ENCODE data around the gene GSK3B. TPM values are rescaled to one million over a fixed set of nuclear protein-coding genes. Genes with fewer than 3 reads are reported as not detected.

Gene GSK3B
- total RNA-seq, 2 donors from 2014 or later: 57.3 to 59.8 TPM

GRCh38 chr3:119808843-119809242 lies 285.4 kb downstream of the GSK3B start:
- Histone ChIP-seq H3K27ac (ENCODE audit: low read depth, low read length) (no peak overlapping the region), H3K4me3 (ENCODE audit: low read length) (no peak overlapping the region), H3K9ac (ENCODE audit: extremely low read depth, low read length, poor library complexity, severe bottlenecking) (no peak overlapping the region), H3K36me3 (ENCODE audit: control insufficient read depth, insufficient read depth, low read length) (no peaks in the 10 kb centered on the region), H3K27me3 (ENCODE audit: control insufficient read depth, insufficient read depth, low read length, poor library complexity, severe bottlenecking) (no peaks in the 10 kb centered on the region), H3K4me1 (ENCODE audit: control insufficient read depth, insufficient read depth, low read length) (no peaks in the 10 kb centered on the region), H3K9me3 (ENCODE audit: control insufficient read depth, low read length) (no peaks in the 10 kb centered on the region)
- Mint-ChIP-seq H3K4me1 (no peaks in the 10 kb centered on the region), H3K4me3 (no peak overlapping the region), H3K27me3 (ENCODE audit: insufficient read depth) (peaks cover 2% of the 10 kb centered on the region), H3K27ac (no peak overlapping the region), H3K9me3 (peaks cover 2% of the 10 kb centered on the region), H3K36me3 (ENCODE audit: low read depth) (no peaks in the 10 kb centered on the region)
- no peak for TF ChIP-seq CTCF (conservative IDR thresholded peaks at IDR 0.05)
- DNase-seq: no peak
- WGBS, 2 experiments (ENCODE audit: insufficient coverage in 1 of 2, insufficient read length in 1 of 2): 90 to 95% methylated on average over 6 of the region's 6 CpGs

- no peak overlapping the region for H3K4me3 Mint-ChIP-seq
- 89 to 90% methylated on average over 4 of the region's 4 CpGs for WGBS, 2 experiments (ENCODE audit: insufficient coverage in 1 of 2, insufficient read length in 1 of 2)
Measured at GRCh38 chr3:119808244-119808643, 286.0 kb downstream of the GSK3B start.

GRCh38 chr3:119800844-119801243 lies 293.4 kb downstream of the GSK3B start:
- H3K27me3 ChIP-seq (ENCODE audit: control insufficient read depth, insufficient read depth, low read length, poor library complexity, severe bottlenecking): no peaks in the 10 kb centered on the region
- Mint-ChIP-seq H3K9me3 (peaks cover 2% of the 10 kb centered on the region), H3K4me1 (peaks cover 9% of the 10 kb centered on the region), H3K36me3 (ENCODE audit: low read depth) (no peaks in the 10 kb centered on the region), H3K27me3 (ENCODE audit: insufficient read depth) (no peaks in the 10 kb centered on the region), H3K27ac (no peak overlapping the region), H3K4me3 (no peak overlapping the region)
- no peak overlapping the region for H3K27ac ChIP-seq (ENCODE audit: low read depth, low read length)
- 81 to 84% methylated on average over 3 to 4 of the region's 4 CpGs for WGBS, 2 experiments (ENCODE audit: insufficient coverage in 1 of 2, insufficient read length in 1 of 2)
- TF ChIP-seq CTCF (conservative IDR thresholded peaks at IDR 0.05): no peak
- no peak overlapping the region for H3K4me3 ChIP-seq (ENCODE audit: low read length)
- no peaks in the 10 kb centered on the region for H3K9me3 ChIP-seq (ENCODE audit: control insufficient read depth, low read length)
- no peak for DNase-seq
- no peaks in the 10 kb centered on the region for H3K36me3 ChIP-seq (ENCODE audit: control insufficient read depth, insufficient read depth, low read length)
- H3K9ac ChIP-seq (ENCODE audit: extremely low read depth, low read length, poor library complexity, severe bottlenecking): no peak overlapping the region
- no peaks in the 10 kb centered on the region for H3K4me1 ChIP-seq (ENCODE audit: control insufficient read depth, insufficient read depth, low read length)

More at GRCh38 chr3:119808244-119808643, 286.0 kb downstream of the GSK3B start:
- H3K9me3 Mint-ChIP-seq: peaks cover 2% of the 10 kb centered on the region
- no peaks in the 10 kb centered on the region for H3K27me3 ChIP-seq (ENCODE audit: control insufficient read depth, insufficient read depth, low read length, poor library complexity, severe bottlenecking)
- no peak for DNase-seq
- H3K27me3 Mint-ChIP-seq (ENCODE audit: insufficient read depth): peaks cover 2% of the 10 kb centered on the region
- no peaks in the 10 kb centered on the region for H3K4me1 Mint-ChIP-seq
- H3K4me1 ChIP-seq (ENCODE audit: control insufficient read depth, insufficient read depth, low read length): no peaks in the 10 kb centered on the region
- H3K9me3 ChIP-seq (ENCODE audit: control insufficient read depth, low read length): no peaks in the 10 kb centered on the region
- no peaks in the 10 kb centered on the region for H3K36me3 Mint-ChIP-seq (ENCODE audit: low read depth)
- peak; percentile 42 for TF ChIP-seq CTCF (conservative IDR thresholded peaks at IDR 0.05)
- H3K4me3 ChIP-seq (ENCODE audit: low read length): no peak overlapping the region
- H3K27ac ChIP-seq (ENCODE audit: low read depth, low read length): no peak overlapping the region
- H3K36me3 ChIP-seq (ENCODE audit: control insufficient read depth, insufficient read depth, low read length): no peaks in the 10 kb centered on the region
- H3K9ac ChIP-seq (ENCODE audit: extremely low read depth, low read length, poor library complexity, severe bottlenecking): no peak overlapping the region
- H3K27ac Mint-ChIP-seq: no peak overlapping the region
